Activated CD8-positive, alpha-beta T cell treated with anti-CD3 and anti-CD28 coated beads for 36 hours (primary cell): ENCODE measurements around the gene C5orf15. TPM values are rescaled to one million over a fixed set of nuclear protein-coding genes. Genes with fewer than 3 reads are reported as not detected.

Experiments
- ATAC-seq: fragments of 200-7000 bp; cut with Tn5 transposase; one replicate; pipeline ENCODE4 v1.10.0; 2021; ENCODE audit warnings: mild to moderate bottlenecking, moderate library complexity
- CTCF ChIA-PET: fragments of 350-600 bp; sonication (Branson Sonifier 250); formaldehyde crosslinking; loops from one replicate; lab custom pipeline; 2021; ENCODE audit warnings: antibody characterized with exemption; lab: Charles Lee
- POLR2A ChIA-PET: fragments of 350-600 bp; sonication (Branson Sonifier 250); formaldehyde crosslinking; loops from one replicate; lab custom pipeline; 2021; ENCODE audit warnings: antibody characterized with exemption; lab: Charles Lee
- DNase-seq: peaks from one replicate; pipeline ENCODE4 v3.0.0-alpha.2; 2020
- H3K27ac Mint-ChIP-seq: one replicate; pipeline ENCODE4 v1.8.0; 2021; ENCODE audit warnings: mild to moderate bottlenecking, mixed read lengths
- H3K27me3 Mint-ChIP-seq: one replicate; pipeline ENCODE4 v1.8.0; 2021; ENCODE audit warnings: mixed read lengths
- H3K36me3 Mint-ChIP-seq: one replicate; pipeline ENCODE4 v1.8.0; 2021; ENCODE audit warnings: low read depth, mixed read lengths
- H3K4me1 Mint-ChIP-seq: one replicate; pipeline ENCODE4 v1.8.0; 2021; ENCODE audit warnings: low read depth, mixed read lengths
- H3K4me3 Mint-ChIP-seq: one replicate; pipeline ENCODE4 v1.8.0; 2021; ENCODE audit warnings: mild to moderate bottlenecking, moderate library complexity, mixed read lengths
- H3K9me3 Mint-ChIP-seq: one replicate; pipeline ENCODE4 v1.8.0; 2021; ENCODE audit warnings: mixed read lengths
- intact Hi-C: fragments of 100-400 bp; cut with micrococcal nuclease; formaldehyde crosslinking; loops from one replicate; pipeline ENCODE4 v1.10.0; 2022
- total RNA-seq, 2 experiments: library from RNA; stranded (reverse); gene quantifications; one replicate each; pipeline ENCODE4 v1.2.3, GENCODE V29; 2021
- TF ChIP-seq, protein P1 (sequence below): fragments of 200-600 bp; IDR thresholded peaks from one replicate; pipeline ENCODE4 v1.8.0; 2022; ENCODE audit warnings: antibody characterized with exemption, mild to moderate bottlenecking

The C5orf15 gene
- total RNA-seq, 2 experiments from 2014 or later, result 27.4 to 30.8 TPM

DNA sequence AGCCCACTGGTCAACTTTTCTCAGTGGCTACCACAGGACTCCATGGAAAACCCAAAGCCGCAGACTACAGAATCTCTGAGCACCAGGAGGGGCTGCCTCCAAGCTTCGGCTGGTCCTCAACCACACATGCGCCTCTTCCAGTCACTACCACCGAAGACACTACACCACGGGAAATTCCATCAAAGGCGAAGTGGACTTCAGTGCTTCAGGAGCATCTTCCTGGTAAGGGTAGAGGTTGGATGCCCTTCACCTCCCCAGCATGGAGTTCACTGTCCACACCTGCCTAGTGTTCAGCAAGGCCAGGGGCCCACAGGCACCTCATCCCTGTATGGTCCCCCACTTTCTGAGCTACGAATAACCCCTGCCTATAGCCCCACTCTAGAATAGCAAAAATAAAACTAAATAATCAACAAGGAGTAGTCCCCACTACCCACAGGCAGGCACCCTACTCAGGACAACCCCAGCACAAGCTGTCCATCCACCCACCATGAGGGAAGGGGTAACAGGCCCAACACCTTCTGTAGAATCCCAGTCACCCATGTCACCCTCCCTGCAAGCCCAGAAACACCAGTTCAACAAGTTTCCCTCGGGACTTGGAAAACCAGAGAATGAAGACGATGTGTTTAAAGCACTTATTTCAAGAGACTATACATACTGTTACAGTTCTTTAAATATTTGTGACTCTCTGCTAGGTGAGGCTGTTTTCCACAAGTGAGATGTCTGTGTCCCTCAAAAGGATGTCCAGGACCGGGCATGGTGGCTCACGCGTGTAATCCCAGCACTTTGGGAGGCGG is 33.7 kb upstream of the C5orf15 start:
- no peak for ATAC-seq
- Mint-ChIP-seq H3K36me3 (peaks cover 40% of the 10 kb centered on the region), H3K9me3 (no peaks in the 10 kb centered on the region), H3K4me3 (peak overlapping the region; percentile 95), H3K4me1 (peaks cover 50% of the 10 kb centered on the region), H3K27me3 (no peaks in the 10 kb centered on the region), H3K27ac (peak overlapping the region; percentile 99)
- TF ChIP-seq, protein P1, sequence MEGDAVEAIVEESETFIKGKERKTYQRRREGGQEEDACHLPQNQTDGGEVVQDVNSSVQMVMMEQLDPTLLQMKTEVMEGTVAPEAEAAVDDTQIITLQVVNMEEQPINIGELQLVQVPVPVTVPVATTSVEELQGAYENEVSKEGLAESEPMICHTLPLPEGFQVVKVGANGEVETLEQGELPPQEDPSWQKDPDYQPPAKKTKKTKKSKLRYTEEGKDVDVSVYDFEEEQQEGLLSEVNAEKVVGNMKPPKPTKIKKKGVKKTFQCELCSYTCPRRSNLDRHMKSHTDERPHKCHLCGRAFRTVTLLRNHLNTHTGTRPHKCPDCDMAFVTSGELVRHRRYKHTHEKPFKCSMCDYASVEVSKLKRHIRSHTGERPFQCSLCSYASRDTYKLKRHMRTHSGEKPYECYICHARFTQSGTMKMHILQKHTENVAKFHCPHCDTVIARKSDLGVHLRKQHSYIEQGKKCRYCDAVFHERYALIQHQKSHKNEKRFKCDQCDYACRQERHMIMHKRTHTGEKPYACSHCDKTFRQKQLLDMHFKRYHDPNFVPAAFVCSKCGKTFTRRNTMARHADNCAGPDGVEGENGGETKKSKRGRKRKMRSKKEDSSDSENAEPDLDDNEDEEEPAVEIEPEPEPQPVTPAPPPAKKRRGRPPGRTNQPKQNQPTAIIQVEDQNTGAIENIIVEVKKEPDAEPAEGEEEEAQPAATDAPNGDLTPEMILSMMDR, result no peak
- CTCF ChIA-PET, result interaction anchor here (1.4 to 2.5 kb wide), 3 partner anchors 24 to 139 kb away, joined by 3 to 7 read pairs (median 7); no protein-coding TSS in a partner anchor
- intact Hi-C loops, result no loop called here
- POLR2A ChIA-PET, result interaction anchor here (0.7 to 1.6 kb wide), 3 partner anchors 9 to 67 kb away, joined by 3 to 4 read pairs (median 3); no protein-coding TSS in a partner anchor
- no peak for DNase-seq

DNA sequence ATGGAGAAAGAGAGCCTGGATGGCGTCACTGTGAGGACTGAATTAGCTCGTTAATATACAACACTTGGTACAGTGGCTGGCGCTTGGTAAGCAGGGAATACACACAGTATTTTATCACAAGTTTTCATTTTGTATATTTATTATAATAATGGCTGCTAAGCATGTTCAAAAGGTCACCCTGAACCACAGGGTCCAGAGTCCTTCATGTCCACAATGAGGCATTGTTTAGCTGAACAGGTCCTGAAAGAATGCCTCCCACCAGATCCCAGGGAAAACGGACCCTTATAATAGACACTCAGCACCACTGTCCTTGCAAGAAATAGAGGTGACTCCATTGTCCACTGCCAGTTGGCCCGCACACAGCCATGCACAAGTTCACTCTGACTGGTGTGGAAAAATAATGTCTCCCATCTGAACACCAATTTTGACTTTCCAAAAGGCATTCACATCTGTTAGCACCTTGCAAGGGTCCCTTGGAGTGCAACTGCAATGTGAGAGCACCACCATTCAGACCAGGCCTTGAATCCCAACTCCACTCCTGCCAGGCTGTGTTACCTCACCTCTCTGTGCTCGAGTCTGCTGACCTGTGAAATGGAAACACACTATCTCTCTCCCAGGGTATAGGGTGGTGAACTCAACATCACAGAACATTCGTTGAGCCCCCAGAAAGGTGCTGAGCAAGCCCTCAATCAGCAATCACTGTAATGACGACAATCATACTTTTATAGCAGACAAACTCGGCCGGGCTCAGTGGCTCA is 32.5 kb upstream of the C5orf15 start:
- no peak overlapping the region for H3K27ac Mint-ChIP-seq

DNA sequence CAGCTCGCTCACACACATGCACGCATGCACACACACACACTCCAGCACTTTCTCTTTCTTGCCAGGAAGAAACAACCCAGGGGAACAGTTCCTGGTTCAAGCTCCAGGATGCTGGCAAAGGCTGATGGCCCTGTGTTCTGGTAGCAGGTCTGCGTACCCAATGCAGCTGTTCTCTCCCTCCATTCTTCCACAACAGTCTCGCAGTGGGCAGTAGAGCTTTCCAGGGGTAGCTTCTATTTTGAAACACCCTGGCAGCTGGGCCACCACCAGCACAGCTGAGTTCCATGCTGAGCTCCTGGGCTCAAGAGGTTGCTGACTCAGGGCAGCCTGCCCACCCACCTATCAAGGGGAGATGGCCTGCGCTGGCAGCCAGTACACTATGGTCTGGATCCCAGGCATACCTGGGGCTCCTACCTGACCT is 31.7 kb upstream of the C5orf15 start:
- Mint-ChIP-seq H3K4me3 (no peak overlapping the region), H3K36me3 (peaks cover 37% of the 10 kb centered on the region), H3K27ac (peak overlapping the region; percentile 6), H3K4me1 (peaks cover 56% of the 10 kb centered on the region), H3K9me3 (no peaks in the 10 kb centered on the region), H3K27me3 (no peaks in the 10 kb centered on the region)
- CTCF ChIA-PET, result interaction anchor here (2.1 to 2.5 kb wide), 2 partner anchors 40 to 141 kb away, joined by 7 to 11 read pairs; no protein-coding TSS in a partner anchor
- intact Hi-C loops, result no loop called here
- ATAC-seq (no peak), DNase-seq (no peak)
- TF ChIP-seq, protein P1, result no peak
- POLR2A ChIA-PET, result interaction anchor here (1.1 to 1.5 kb wide), 3 partner anchors 10 to 112 kb away, joined by 3 to 5 read pairs (median 4); no protein-coding TSS in a partner anchor

More for the DNA sequence above, 32.5 kb upstream of the C5orf15 start:
- peaks cover 56% of the 10 kb centered on the region for H3K4me1 Mint-ChIP-seq
- no peak for DNase-seq
- CTCF ChIA-PET, result interaction anchor here (1.4 to 2.5 kb wide), 2 partner anchors 39 to 140 kb away, joined by 3 to 7 read pairs; no protein-coding TSS in a partner anchor
- H3K9me3 Mint-ChIP-seq, result no peaks in the 10 kb centered on the region
- intact Hi-C loops, result no loop called here
- POLR2A ChIA-PET, result interaction anchor here (1.5 kb wide), 2 partner anchors 8 to 15 kb away, joined by 3 to 5 read pairs; no protein-coding TSS in a partner anchor
- peak overlapping the region; percentile 95 for H3K4me3 Mint-ChIP-seq
- H3K27me3 Mint-ChIP-seq, result no peaks in the 10 kb centered on the region
- TF ChIP-seq, protein P1, result no peak
- no peak for ATAC-seq
- peaks cover 39% of the 10 kb centered on the region for H3K36me3 Mint-ChIP-seq

DNA sequence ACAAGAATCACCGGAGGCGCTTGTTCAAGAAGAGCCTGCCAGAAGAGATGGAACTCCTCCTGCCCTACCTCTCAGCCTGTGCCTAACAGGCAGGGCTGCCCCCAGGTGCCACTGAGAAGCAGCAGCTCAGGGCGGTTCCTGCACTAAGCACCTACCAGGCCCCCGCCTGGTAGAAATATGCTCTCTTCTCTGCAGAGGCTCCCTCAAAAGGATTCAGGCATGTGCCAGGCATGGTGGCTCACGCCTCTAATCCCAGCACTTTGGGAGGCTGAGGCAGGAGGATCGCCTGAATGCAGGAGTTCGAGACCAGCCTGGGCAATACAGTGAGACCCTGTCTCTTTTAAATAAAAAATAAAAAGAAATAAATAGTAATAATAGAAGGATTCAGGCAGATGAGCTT is 30.4 kb upstream of the C5orf15 start:
- no peak for DNase-seq
- no peak for ATAC-seq
- Mint-ChIP-seq H3K9me3 (no peaks in the 10 kb centered on the region), H3K4me3 (no peak overlapping the region), H3K36me3 (peaks cover 39% of the 10 kb centered on the region), H3K27ac (no peak overlapping the region), H3K4me1 (peaks cover 68% of the 10 kb centered on the region), H3K27me3 (no peaks in the 10 kb centered on the region)
- ChIA-PET POLR2A (interaction anchor here (0.6 to 1.4 kb wide), 5 partner anchors 8 to 912 kb away, joined by 3 to 4 read pairs (median 3); no protein-coding TSS in a partner anchor), CTCF (interaction anchor here (0.7 to 2.1 kb wide), 5 partner anchors 14 to 41 kb away, joined by 3 to 11 read pairs (median 3); no protein-coding TSS in a partner anchor)
- intact Hi-C loops, result no loop called here
- TF ChIP-seq, protein P1, result no peak
